NCI-H2171 treated with DMSO at 0.1 percent for 48 hours (cell line): ENCODE data around the gene RDM1.

Experiments used
- DNase-seq: peaks from one replicate; lab custom pipeline; 2025; lab: John Stamatoyannopoulos, UW

The RDM1 gene

GRCh38 chr17:35932586-35932985 lies 2.0 kb upstream of the RDM1 start:
- DNase-seq = no peak

- DNase-seq = no peak
Observed at GRCh38 chr17:35931794-35932425, 1.3 kb upstream of the RDM1 start.

- no peak for DNase-seq
Observed at GRCh38 chr17:35927714-35928113, 2.9 kb downstream of the RDM1 start.

GRCh38 chr17:35923609-35924114 lies 6.9 kb downstream of the RDM1 start:
- no peak for DNase-seq

GRCh38 chr17:35920229-35920628 lies 10.3 kb downstream of the RDM1 start:
- no peak for DNase-seq

- no peak for DNase-seq
Observed at GRCh38 chr17:35918665-35919064, 11.9 kb downstream of the RDM1 start.

GRCh38 chr17:35917519-35918213 lies 12.9 kb downstream of the RDM1 start:
- no peak for DNase-seq

GRCh38 chr17:35915153-35915964 lies 15.2 kb downstream of the RDM1 start:
- DNase-seq = no peak

- no peak for DNase-seq
Observed at GRCh38 chr17:35914354-35914753, 16.2 kb downstream of the RDM1 start.

GRCh38 chr17:35913609-35914008 lies 17.0 kb downstream of the RDM1 start:
- no peak for DNase-seq

GRCh38 chr17:35912942-35913341 lies 17.6 kb downstream of the RDM1 start:
- no peak for DNase-seq

GRCh38 chr17:35912339-35912912 lies 18.1 kb downstream of the RDM1 start:
- no peak for DNase-seq

GRCh38 chr17:35909408-35909807 lies 21.2 kb downstream of the RDM1 start:
- DNase-seq = no peak

- DNase-seq = no peak
Observed at GRCh38 chr17:35907691-35908090, 22.9 kb downstream of the RDM1 start.

GRCh38 chr17:35906926-35907637 lies 23.5 kb downstream of the RDM1 start:
- DNase-seq = no peak

- no peak for DNase-seq
Observed at GRCh38 chr17:35906191-35906925, 24.2 kb downstream of the RDM1 start.

- no peak for DNase-seq
Observed at GRCh38 chr17:35903451-35903850, 27.1 kb downstream of the RDM1 start.

GRCh38 chr17:35901631-35902175 lies 28.9 kb downstream of the RDM1 start:
- DNase-seq = no peak

GRCh38 chr17:35900708-35901480 lies 29.7 kb downstream of the RDM1 start:
- DNase-seq = no peak

- peak; percentile 13 for DNase-seq
Observed at GRCh38 chr17:35900280-35900679, 30.3 kb downstream of the RDM1 start.
